ENCODE data around the gene UTP25. TPM values are rescaled to one million over a fixed set of nuclear protein-coding genes. Genes with fewer than 3 reads are reported as not detected.

Gene UTP25
- total and polyA plus RNA-seq, 9 donors, result 4.3 to 9.9 (median 8.1) TPM

- no peaks in the 10 kb centered on the region for H3K36me3 ChIP-seq
- DNase-seq, result no peak
- H3K27ac ChIP-seq, result no peak overlapping the region
Observed at GRCh38 chr1:209808059-209808581, 19.7 kb upstream of the UTP25 start.

GRCh38 chr1:209809611-209810010, 18.2 kb upstream of the UTP25 start:
- H3K27me3 ChIP-seq, result no peaks in the 10 kb centered on the region
- no peak overlapping the region for H3K4me3 ChIP-seq
- peaks cover 0 to 3% of the 10 kb centered on the region in 2 donors for H3K9me3 ChIP-seq
- no peak for DNase-seq
- intact Hi-C loops (cut with DNase I), result no loop called here
- WGBS, 3 donors, result 71 to 94% (median 85%) methylated on average over 4 of the region's 4 CpGs
- H3K27ac ChIP-seq, result no peak overlapping the region
- no peak for TF ChIP-seq POLR2A (IDR thresholded peaks at IDR 0.05)
- TF ChIP-seq CTCF (IDR thresholded peaks at IDR 0.05), result no peak
- TF ChIP-seq EP300 (IDR thresholded peaks at IDR 0.05), result no peak
- no peaks in the 10 kb centered on the region for H3K4me1 ChIP-seq (ENCODE audit: insufficient read depth)
- no peaks in the 10 kb centered on the region for H3K36me3 ChIP-seq

More at GRCh38 chr1:209808059-209808581, 19.7 kb upstream of the UTP25 start:
- intact Hi-C loops (cut with DNase I), result no loop called here
- H3K9me3 ChIP-seq, result peaks cover 0 to 3% of the 10 kb centered on the region in 2 donors
- no peak for TF ChIP-seq CTCF (IDR thresholded peaks at IDR 0.05)
- no peak for TF ChIP-seq EP300 (IDR thresholded peaks at IDR 0.05)
- no peak for TF ChIP-seq POLR2A (IDR thresholded peaks at IDR 0.05)
- H3K4me3 ChIP-seq, result no peak overlapping the region
- H3K27me3 ChIP-seq, result no peaks in the 10 kb centered on the region
- H3K4me1 ChIP-seq (ENCODE audit: insufficient read depth), result no peaks in the 10 kb centered on the region

- no peak for DNase-seq
- H3K27me3 ChIP-seq, result no peaks in the 10 kb centered on the region
- WGBS, 3 donors, result 68 to 87% (median 69%) methylated on average over 5 of the region's 5 CpGs
- H3K9me3 ChIP-seq, result peaks cover 0 to 1% of the 10 kb centered on the region in 2 donors
- H3K27ac ChIP-seq, result no peak overlapping the region
- H3K4me1 ChIP-seq (ENCODE audit: insufficient read depth), result no peaks in the 10 kb centered on the region
- no peaks in the 10 kb centered on the region for H3K36me3 ChIP-seq
- no peak for TF ChIP-seq POLR2A (IDR thresholded peaks at IDR 0.05)
- no peak for TF ChIP-seq CTCF (IDR thresholded peaks at IDR 0.05)
- TF ChIP-seq EP300 (IDR thresholded peaks at IDR 0.05), result no peak
- intact Hi-C loops (cut with DNase I), result no loop called here
- H3K4me3 ChIP-seq, result no peak overlapping the region
Observed at GRCh38 chr1:209810783-209811182, 17.0 kb upstream of the UTP25 start.

GRCh38 chr1:209813902-209814301, 13.9 kb upstream of the UTP25 start:
- intact Hi-C loops (cut with DNase I), result no loop called here
- TF ChIP-seq EP300 (IDR thresholded peaks at IDR 0.05) (no peak), CTCF (IDR thresholded peaks at IDR 0.05) (no peak), POLR2A (IDR thresholded peaks at IDR 0.05) (no peak)
- no peak overlapping the region for H3K4me3 ChIP-seq
- no peaks in the 10 kb centered on the region for H3K36me3 ChIP-seq
- H3K27ac ChIP-seq, result no peak overlapping the region
- H3K9me3 ChIP-seq, result no peaks in the 10 kb centered on the region
- 83 to 89% (median 87%) methylated on average over 4 of the region's 4 CpGs for WGBS, 3 donors
- H3K27me3 ChIP-seq, result no peaks in the 10 kb centered on the region
- DNase-seq, result no peak
- no peaks in the 10 kb centered on the region for H3K4me1 ChIP-seq (ENCODE audit: insufficient read depth)

Measured in ovary (tissue), 9 donors.